ENCODE measurements around the gene KIF26B.
A peak's percentile ranks its signal among the peaks of the same experiment; 100 is the strongest.
"Not testable (repeated sequence)": the region's sequence is repeated elsewhere in the genome, so short reads cannot be mapped to it uniquely, and the experiment has no call there.

The KIF26B gene

DNA sequence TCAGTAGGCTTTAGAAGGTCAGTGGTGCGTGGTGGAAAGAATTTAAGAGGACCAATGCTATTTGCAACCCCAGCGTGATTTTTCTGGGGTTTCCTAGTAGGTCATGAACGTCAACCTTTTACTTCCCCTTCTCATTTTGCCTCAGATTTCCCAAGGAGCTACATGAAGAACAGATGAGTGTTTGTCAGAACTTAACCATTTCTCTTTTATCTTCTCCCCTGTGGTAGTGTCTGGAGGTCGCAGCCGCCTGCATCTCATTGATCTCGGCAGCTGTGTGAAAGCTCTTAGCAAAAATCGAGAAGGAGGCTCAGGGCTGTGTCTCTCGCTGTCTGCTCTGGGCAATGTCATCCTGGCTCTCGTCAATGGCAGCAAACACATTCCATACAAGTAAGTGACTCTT, 491.1 kb downstream of the KIF26B start:
- DNase-seq (ENCODE audit: low read depth in 2 of 2): no peak

DNA sequence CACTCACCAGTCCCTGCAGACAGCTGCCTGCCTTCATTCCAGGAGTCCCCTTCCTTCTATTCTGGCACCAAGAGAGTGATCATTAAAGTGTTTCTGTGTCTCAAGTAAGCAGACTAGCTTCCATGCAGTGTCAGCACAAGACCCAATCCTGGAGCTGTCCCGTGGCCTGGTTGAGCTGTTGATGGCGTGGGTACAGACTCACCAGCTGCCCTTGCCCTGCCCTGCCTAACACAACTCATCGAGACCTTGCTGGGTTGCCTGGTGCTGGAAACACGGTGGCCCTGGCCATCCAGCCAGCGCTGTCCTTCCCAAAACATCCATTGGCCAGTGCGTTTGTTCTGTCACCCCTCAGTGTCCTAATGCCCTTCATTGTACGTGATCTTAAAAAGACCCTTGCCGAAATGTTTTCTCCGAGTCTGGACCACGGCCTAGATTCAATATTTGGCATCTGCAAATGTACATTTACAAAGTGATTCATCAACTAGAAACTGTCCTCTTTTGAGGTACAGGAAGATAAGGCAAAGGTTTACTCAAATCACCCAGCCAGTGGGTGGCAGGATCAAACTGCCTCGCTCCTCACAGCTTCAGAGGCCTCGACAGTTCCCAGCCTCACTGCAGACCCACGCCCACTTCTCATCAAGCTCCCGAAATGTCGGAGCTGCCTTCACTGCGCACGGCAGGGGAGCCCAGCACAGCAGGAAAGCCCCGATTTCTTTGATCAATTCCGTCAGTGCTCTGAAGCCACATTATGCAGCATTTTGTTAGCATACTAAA, 494.2 kb downstream of the KIF26B start:
- peak in 1 of 2 donors; percentile 6 for DNase-seq (ENCODE audit: low read depth in 2 of 2)

DNA sequence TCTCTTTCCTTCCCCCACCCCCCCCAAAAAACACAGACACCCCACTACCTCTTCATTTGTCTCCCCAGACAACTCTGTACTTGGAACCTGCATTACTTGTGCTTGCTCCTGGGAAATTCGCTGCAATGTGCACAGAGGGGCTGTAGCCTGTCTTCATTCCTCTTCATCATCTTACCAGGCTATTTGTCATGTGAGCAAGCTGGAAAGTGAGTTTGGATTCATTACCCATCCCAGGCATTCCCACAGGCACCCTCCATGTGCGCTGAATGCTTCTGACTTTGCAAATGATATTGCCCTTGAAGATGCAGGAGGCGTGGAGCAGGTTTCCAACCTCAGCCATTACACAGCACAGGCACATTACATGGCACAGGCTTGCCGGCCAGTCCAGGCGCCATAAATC, 494.9 kb downstream of the KIF26B start:
- DNase-seq (ENCODE audit: low read depth in 2 of 2): no peak

DNA sequence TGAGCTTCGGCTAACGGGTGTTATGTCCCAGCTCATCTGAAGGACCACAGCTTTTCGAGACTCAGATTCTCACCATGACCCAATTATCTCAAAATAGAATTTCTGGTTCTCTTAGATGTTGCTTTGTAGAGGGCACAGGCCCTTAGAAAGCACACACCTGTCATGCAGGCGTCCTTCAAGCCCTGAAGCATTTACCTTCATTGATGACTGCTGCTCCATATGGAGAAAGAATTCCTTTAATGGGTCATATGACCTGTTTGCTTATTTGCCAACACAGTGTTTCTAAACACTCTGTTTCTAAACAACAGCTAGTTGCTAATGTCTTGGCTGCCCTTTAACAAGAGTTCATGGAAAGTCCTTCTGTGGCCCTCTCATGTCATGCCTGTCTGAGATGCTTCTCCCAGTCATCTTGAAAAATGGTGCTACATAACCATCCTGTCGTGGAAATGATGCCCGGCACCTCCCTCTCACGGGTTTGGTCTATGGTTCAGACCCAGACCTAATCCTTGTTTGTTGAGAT, 495.7 kb downstream of the KIF26B start:
- no peak for DNase-seq (ENCODE audit: low read depth in 2 of 2)

DNA sequence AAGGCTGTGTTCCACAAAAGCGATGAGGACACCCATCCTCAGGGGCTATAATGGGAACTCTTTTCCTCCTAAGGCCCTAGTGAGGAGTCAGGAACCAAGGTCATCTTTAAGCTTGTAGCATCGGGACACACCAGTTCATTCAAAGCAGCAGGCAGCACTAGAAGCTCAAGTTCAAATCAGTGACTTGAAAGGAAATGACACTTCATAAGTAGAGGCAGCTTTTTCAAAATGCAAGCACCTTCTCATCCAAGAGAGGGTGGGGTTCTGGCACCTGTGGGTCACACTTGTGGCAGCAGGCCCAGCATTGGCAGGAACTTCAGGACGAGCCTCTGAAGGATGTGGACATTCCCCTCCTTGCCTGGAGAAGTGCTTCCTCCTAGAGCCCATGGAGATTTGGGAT, 496.3 kb downstream of the KIF26B start:
- no peak for DNase-seq (ENCODE audit: low read depth in 2 of 2)

DNA sequence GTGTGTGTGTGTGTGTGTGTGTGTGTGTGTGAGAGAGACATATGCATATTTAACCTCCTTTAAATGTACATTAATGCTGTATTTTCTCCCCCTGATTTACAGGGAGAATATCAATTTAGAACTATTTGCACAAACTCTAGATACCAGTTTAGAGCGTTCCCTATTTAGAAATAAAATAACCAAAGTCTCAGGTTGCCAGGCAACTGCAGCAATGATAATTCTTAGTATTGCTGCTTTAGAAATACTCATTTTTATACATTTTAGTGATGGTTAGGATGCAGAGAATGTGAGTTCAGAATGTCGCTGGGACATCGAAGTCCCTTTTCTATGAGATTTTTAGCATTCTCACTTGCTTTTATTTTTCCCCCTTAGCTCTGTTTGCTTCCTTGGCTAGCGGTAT, 497.3 kb downstream of the KIF26B start:
- DNase-seq (ENCODE audit: low read depth in 2 of 2): no peak

DNA sequence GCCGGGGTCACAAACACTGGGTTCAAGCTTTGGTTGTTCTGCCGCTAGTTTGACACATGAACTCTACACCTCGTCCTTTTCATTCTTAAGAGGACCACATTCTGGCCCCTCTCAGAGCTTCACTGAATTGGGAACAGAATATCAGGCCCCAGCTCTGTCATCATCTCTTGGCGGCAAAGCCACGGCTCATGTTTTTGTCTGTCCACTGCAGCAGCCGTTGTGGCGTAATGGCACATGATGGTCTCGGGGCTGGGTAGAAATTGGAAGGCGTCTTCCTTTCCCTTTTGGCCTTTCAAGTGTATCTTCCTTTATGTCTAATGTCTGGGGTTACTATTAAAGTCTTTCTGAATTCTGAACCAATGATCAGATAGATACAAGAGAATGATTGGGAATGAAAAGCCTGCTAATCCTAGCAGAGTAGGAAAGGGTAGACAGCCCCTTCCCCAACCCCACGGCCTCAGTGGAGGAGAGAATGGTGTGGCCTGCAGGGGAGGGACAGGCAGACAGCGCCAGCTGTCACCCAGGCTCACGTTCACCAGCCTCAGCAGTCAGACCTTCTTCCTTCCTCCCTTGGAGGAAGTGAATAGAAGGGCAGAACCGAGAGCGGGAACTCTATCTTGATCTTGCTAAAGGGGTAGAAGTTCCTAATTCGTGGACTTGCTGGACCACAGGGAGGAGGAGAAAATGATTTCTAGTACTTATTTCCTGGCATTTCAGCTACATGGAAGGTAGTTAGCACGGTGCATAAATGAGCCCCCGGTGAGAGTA, 498.1 kb downstream of the KIF26B start:
- DNase-seq (ENCODE audit: low read depth in 2 of 2): no peak

DNA sequence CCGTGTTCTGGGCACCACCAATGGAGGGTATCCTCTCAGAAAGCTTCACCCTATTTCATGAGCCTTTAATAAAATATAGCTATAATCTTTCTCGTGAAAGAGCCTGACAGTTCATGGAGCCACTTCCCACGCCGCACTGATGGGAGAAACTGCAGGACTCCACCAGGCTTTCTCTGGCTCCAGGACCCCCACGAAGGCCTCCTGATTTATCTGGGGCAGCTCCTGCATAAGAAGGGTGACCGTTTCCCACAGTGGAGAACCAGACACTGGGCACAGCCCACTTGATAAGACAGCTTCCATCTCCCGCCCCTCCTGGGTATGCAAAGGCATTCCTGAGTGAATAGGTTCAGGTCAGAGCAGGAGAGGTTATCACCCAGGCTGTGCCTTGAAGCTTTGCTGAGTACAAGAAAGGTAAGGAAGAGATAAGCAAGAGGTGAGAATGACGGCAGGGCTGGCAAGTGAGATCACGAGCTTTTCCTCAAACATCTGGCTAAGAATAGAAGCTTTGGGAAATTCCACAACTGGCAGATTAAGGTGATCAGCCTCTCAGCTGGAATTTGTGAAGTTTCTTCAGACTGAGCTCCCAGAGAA, 499.8 kb downstream of the KIF26B start:
- no peak for DNase-seq (ENCODE audit: low read depth in 2 of 2)

DNA sequence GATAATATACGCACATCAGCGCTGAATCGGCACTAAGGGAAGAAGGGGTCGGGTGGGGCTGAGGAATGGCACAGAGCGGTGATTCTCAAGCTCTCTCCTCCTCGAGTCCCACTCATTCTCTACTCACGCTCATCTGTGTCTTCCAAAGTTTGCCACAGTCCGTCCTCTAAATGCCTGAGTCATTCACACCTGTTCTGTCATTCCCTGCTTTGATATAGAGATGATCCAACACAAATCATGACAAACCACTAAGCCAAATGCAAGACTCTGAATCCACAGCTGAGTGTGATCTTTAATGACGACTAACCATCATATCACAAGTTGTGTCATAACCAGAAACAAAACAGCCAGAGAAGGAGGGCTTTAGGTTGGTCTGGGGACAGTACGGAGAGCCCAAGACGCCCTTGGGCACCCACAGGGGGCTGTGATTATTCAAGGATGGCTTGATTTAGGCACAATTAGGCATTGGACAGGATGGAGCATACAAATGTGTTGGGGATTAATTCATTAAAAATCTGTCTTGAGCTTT, 501.5 kb downstream of the KIF26B start:
- no peak for DNase-seq (ENCODE audit: low read depth in 2 of 2)

DNA sequence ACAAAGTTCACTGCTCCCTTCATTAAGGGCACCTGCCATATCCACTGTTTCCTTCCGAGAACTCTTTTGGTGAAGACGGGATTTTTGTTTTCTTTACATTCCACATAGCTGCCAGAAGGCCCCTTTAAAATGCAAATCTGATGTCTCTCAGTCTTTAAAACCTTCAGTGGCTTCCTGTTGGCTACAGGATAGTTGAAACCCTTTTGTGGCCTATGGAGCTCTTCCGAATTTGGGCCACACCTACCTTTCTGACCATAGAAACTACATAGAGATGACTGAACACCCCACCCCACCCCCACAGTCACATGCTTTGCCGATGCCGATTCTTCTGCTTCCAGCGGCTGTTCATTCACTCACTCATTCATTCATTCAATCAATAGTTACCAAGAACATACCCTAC, 502.6 kb downstream of the KIF26B start:
- DNase-seq (ENCODE audit: low read depth in 2 of 2): no peak

DNA sequence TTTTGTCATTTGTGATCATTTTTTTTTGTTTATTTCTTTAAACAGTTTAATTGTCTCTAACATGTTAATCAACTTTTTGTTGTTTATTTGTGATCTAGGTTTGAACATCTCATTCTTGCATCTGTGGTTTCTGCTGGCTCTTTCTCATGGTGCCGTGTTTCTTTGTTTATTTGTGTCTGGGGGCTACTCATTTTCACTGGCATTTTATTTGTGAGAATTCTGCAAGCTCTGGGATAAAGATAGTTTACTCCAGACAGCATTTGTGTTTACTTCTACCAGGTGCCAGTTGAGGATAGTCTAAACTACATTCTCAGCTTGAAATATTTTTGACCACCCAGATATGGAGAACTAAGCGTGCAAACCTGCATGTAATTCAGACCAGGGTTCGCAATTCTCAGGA, 508.6 kb downstream of the KIF26B start:
- DNase-seq (ENCODE audit: low read depth in 2 of 2): no peak

DNA sequence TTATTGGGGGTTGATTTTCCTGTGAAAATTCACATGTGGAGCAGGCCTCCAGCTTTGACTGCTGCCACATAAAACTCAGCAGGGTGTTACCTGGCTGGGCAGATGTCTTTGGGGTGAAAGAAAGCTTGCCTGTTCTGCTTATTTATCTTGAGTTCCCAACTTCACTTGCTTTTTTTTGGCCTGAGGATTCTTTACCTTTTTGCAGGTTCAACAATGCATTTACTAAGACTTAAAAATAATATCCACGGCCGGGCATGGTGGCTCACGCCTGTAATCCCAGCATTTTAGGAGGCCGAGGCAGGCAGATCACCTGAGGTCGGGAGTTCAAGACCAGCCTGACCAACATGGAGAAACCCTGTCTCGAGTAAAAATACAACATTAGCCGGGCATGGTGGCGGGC, 509.1 kb downstream of the KIF26B start:
- DNase-seq (ENCODE audit: low read depth in 2 of 2): no peak

DNA sequence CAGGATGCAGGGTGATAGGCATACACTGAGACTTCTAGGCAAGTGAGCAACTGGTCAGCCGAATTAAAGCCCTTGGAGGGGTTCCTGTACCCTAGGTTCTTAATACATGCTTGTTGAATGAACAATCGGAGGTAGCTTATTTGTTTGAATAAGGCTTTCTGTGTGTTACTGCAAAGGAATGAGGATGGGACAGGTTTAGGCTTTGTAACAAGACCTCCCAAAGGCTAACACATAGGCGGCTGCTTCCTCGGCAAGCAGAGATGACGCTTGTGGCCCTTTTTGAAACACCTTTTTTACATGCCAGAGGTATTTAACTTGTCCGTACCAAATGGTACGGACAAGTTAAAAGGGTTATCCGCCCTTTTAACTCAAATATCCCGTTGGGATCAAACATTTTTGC, 511.6 kb downstream of the KIF26B start:
- no peak for DNase-seq (ENCODE audit: low read depth in 2 of 2)

DNA sequence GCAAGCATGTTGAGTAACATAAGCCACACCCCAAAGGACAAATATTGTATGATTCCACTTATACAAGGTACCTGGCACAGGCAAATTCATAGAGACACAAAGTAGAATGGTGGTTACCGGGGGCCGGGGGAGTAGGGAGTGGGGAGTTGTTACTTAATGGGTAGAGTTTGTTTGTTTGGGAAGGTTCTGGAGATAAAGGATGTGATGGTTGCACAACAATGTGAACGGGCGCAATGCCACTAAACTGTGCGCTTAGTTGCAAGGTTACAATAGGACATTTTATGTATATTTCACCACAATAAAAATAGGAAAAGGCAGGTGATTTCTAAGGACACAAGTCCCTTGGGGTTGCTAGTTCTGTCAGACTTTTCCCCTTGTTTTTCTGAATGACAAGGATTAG, 516.6 kb downstream of the KIF26B start:
- no peak for DNase-seq (ENCODE audit: low read depth in 2 of 2)

DNA sequence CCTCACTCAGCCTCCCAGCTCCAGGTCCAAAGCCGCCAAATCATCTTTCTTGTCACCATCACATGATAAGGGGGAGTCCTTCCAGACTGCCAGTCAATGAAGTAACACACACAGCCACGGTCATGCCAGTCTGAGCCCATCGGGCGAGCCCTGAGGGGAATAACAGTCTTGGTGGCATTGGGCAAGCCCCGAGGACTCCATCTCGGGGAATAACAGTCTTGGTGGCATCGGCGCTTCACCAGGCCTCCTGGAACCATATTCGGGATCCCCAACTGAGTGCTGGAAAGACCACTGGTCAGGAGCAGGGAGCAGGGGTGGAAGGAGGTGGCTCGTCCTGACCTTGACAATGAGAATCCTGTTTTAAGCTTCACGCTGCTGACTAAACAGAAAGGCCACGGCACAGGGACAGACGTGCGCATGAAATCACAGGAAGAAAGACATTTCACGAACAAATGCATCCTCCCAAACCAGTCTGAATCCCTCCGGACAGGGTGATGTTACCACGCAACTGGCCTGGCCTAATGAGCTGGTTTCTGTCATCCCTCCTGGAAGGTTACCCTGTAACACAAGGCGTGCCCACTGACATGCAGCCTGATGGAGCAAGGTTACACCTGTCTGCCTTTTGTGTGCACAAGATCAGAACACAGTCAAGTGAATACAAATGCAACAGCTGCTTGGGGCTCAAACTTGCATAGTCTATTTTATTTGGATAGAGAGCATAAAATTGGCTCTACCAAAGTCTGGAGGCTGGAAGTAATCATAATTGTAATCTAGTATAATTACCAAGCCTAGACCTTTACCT, 517.4 kb downstream of the KIF26B start:
- DNase-seq (ENCODE audit: low read depth in 2 of 2): no peak

DNA sequence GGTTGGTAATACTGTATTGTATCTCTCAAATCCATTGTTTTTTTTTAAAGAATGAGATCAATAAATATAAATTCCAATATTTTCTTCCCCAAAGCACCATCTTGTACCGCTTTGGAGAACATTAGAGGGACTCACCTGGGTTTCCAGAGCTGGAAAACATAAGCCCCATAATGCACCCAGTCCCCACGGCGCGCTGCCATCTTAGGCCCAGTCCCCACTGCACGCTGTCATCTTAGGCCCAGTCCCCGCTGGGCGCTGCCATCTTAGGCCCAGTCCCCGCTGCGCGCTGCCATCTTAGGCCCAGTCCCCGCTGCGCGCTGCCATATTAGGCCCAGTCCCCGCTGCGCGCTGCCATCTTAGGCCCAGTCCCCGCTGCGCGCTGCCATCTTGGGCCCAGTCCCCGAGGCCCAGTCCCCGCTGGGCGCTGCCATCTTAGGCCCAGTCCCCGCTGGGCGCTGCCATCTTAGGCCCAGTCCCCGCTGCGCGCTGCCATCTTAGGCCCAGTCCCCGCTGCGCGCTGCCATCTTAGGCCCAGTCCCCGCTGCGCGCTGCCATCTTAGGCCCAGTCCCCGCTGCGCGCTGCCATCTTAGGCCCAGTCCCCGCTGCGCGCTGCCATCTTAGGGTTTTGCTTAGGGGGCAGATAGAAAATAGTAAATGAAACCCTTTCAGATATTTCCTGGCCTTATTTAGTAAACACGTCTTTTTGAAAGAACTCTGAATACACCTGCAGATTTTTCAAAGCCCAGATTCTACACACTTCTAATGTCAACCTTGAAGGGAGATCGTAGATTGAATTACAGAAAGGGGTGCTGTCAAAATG, 518.3 kb downstream of the KIF26B start:
- DNase-seq (ENCODE audit: low read depth in 2 of 2): not testable (repeated sequence)

DNA sequence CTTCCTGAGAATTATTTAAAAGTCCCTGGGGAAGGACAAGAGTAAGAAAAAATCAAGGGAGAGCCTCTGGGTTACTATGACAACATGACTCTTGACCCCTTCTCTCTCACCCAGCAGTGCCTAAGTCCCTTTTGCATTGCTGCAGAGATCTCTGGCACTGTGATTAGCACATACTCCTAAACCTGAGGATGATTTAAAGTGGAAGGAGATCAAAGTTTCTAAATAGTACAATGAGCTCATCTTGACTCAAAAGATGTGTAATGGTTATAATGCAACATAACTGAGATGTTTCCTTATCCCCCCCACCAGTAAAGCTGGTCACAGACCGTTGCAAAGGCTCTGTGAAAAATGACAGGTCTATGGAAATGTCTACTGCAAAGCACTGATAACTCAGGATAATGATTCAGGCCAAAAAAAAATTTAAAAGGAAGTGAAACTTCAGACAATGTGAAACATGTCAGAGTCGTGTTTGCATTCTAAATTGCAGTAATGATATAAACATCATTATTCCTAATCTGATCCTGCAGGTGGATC, 519.2 kb downstream of the KIF26B start:
- no peak for DNase-seq (ENCODE audit: low read depth in 2 of 2)

DNA sequence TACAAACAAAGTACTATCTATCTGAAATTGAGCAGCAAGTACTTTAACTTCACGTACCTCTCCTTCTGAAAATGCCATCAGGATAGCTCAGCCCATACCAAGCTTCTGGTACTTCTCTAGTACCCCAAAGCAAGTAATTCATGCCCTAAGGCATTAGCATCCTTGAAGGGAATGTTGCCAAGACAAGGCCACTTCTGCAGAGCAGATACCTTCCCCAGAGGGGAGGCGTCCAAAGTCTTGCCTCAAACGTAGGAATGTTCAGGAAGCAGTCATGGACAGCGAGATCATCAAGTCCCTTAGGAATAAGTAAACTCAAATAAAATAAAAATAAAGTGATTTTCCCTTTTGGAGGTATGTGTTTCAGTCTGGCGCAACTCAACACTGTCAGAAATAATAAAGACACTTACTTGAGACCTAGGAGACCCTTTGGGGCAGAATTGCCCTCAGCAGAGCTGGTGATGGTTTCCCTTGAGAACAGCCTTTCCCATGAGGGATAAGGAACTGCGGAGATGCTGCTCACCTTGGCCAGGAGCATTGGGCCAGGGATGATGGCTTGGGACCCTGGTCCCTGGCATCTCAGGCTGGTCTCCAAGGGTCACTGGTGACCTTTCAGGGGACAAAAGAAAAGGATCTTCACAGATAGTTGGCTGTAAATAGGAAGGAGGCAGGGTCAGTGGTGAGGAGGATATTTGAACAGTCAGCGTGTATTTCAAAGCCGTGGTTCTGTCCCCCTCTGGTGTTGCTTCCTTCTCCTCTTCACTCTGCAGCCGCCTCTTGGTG, 522.9 kb downstream of the KIF26B start:
- no peak for DNase-seq (ENCODE audit: low read depth in 2 of 2)

DNA sequence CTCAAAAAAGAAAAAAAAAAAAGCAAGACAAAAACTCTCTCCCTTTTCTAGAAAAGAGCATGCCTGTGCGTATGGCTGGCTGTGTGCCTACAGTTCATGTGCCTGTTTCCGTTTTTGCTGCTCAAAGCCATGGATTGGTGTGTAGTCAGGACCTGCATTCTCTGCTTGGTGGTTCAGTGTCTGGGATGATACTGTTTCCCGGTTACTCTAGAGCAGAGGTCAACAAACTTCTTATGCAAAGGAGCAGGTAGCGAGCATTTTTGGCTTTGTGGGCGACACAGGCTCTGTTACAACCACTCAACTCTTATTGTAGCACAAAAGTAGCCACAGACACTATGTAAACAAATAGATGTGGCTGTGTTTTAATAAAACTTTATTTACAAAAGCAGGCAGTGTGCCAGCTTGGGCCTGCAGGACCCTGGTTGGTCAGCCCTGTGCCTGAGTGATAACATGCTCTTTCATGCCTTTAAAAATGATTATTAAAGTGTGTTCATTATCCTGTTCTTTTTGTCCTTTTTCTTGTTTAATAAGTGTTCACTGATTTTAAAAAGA, 524.2 kb downstream of the KIF26B start:
- no peak for DNase-seq (ENCODE audit: low read depth in 2 of 2)
